K562 (cell line): ENCODE results near the gene DENND1A.

Experiments used
- CREM ChIP-seq: IDR thresholded peaks from 2 replicates; pipeline ENCODE4 v1.6.1; 2014; ENCODE audit warnings: antibody characterized with exemption, low read depth
- CTCF ChIP-seq, 3 experiments: IDR thresholded peaks in 2 of 3; conservative IDR thresholded peaks in 1 of 3; 2 replicates each; pipeline ENCODE4 v1.5.1; 2011 to 2012; ENCODE audit warnings: low read length in 3 of 3, mild to moderate bottlenecking in 3 of 3, control low read depth in 2 of 3, improper control_type of control experiment in 1 of 3, inconsistent platforms in 1 of 3, low read depth in 1 of 3, mixed read lengths in 1 of 3, moderate library complexity in 1 of 3; ENCODE audit not compliant: insufficient read depth in 2 of 3
- EGR1 ChIP-seq: fragments of 450-650 bp; conservative IDR thresholded peaks from 2 replicates; pipeline ENCODE4 v1.6.1; 2017; ENCODE audit warnings: mild to moderate bottlenecking
- EP300 ChIP-seq: IDR thresholded peaks from 2 replicates; pipeline ENCODE4 v1.6.1; 2012; ENCODE audit warnings: low read length, improper control_type of control experiment
- ZFX ChIP-seq: sonication (generic); formaldehyde crosslinking; IDR thresholded peaks from 2 replicates; pipeline ENCODE4 v1.8.0; 2022; ENCODE audit warnings: mild to moderate bottlenecking, missing genetic modification reagents, moderate library complexity

GRCh38 chr9:123948286-123948685, 18.4 kb upstream of the DENND1A start:
- TF ChIP-seq EP300, result no peak
- TF ChIP-seq CTCF (IDR thresholded peaks at IDR 0.05 in 2 of 3, conservative IDR thresholded peaks at IDR 0.05 in 1 of 3; ENCODE audit: insufficient read depth in 2 of 3, low read depth in 1 of 3, low read length in 3 of 3), result no peak
- no peak for TF ChIP-seq ZFX
- no peak for TF ChIP-seq CREM
- no peak for TF ChIP-seq EGR1
